ENCODE measurements around the gene DNAJC1.

DNAJC1 gene

DNA sequence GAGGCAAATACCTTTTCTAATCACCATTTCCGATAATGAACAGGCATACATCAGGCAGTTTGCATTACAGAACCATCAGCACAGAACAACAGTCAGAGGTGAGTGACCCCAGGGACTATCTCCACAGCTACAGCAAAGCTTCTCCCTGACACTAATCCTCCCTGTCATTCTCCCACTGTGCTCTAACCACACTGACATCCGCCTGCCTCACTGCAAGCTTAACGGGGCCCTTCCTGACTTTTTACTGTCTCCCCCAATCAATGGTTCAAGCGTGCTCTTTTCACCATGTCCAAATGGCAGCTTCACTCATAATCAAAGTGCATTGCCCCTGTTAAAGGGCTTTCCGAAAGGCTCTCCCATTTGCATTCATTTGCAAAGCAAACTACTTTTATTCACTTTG, 196.3 kb downstream of the DNAJC1 start:
- DNase-seq (ENCODE audit: low spot score), result no peak
- Mint-ChIP-seq H3K36me3 (ENCODE audit: low read depth) (no peaks in the 10 kb centered on the region), H3K27me3 (ENCODE audit: low read depth) (no peaks in the 10 kb centered on the region), H3K9me3 (no peaks in the 10 kb centered on the region), H3K4me1 (ENCODE audit: low read depth) (no peaks in the 10 kb centered on the region), H3K27ac (no peak overlapping the region), H3K4me3 (no peak overlapping the region)

DNA sequence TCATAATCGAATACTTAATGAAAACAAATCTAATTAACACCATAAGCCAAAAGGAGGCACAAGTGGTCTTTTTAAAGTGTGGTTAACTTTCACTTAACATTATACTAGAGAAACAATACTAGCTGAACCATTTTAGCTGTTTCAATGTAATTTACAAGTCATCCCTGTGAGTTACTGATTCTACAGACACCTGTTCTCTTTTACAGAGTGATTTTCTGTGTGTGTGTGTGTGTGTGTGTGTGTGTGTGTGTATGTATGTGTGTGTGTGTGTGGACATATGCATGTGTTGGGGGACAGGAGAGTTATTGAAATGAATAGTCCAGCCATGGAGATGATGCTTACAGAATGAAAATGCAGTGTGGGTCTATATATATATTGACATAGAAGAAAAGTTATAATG, 200.2 kb downstream of the DNAJC1 start:
- peaks cover 7% of the 10 kb centered on the region for H3K36me3 Mint-ChIP-seq (ENCODE audit: low read depth)
- H3K27ac Mint-ChIP-seq, result no peak overlapping the region
- no peaks in the 10 kb centered on the region for H3K9me3 Mint-ChIP-seq
- H3K4me1 Mint-ChIP-seq (ENCODE audit: low read depth), result peaks cover 11% of the 10 kb centered on the region
- H3K27me3 Mint-ChIP-seq (ENCODE audit: low read depth), result no peaks in the 10 kb centered on the region
- DNase-seq (ENCODE audit: low spot score), result no peak
- H3K4me3 Mint-ChIP-seq, result no peak overlapping the region

DNA sequence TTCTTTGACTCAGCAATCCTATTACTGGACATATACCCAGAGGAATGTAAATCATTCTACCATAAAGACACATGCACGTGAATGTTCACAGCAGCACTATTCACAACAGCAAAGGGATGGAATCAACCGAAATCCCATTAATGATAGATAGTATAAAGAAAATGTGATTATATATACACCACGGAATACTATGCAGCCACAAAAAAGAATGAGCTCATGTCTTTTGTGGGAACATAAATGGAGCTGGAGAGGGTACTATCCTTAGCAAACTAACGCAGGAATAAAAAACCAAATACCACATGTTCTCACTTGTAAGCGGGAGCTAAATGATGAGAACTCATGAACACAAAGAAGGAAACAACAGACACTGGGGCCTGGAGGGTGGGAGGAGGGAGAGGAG, 201.9 kb downstream of the DNAJC1 start:
- H3K9me3 Mint-ChIP-seq, result no peaks in the 10 kb centered on the region
- peaks cover 20% of the 10 kb centered on the region for H3K4me1 Mint-ChIP-seq (ENCODE audit: low read depth)

DNA sequence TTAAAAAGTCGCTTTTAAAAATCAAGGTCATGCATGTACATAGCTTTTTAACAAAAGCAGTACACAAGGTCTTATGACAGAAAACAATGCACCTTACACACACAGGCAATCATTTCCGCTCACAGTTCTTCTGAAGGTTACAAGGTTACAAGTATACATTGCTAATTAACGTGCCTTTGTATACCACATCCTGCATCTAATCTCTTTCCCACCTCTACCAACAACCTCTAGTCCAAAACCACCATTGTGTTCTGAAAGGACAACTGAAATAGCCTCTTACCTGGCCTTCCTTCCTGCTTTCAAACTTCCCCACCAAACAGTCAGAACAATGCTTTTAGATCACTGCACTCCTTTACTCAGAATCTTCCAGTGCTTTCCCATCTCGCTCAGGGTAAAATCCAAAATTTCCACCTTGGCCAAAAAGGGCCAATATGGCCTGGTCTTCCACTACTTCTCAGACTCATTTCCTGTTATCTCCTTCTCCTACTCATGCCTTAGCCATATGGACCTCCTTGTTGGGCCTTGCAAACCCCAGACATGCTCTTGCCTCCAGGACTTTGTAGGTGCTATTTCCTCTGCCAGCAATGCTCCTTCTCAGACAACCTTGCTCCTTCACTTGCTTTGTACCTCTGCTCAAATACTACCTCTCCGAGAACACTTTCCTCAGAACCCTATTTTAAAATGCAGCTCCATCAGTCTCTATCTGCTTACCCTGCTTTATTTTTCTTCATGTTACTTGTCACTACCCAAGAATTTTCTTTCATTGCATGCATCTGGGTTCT, 205.4 kb downstream of the DNAJC1 start:
- H3K4me3 Mint-ChIP-seq, result peak overlapping the region; percentile 3
- peak overlapping the region; percentile 65 for H3K27ac Mint-ChIP-seq
- DNase-seq (ENCODE audit: low spot score), result no peak
- no peaks in the 10 kb centered on the region for H3K27me3 Mint-ChIP-seq (ENCODE audit: low read depth)
- H3K9me3 Mint-ChIP-seq, result no peaks in the 10 kb centered on the region
- H3K36me3 Mint-ChIP-seq (ENCODE audit: low read depth), result peaks cover 14% of the 10 kb centered on the region
- H3K4me1 Mint-ChIP-seq (ENCODE audit: low read depth), result peaks cover 20% of the 10 kb centered on the region

More for the DNA sequence above, 201.9 kb downstream of the DNAJC1 start:
- Mint-ChIP-seq H3K36me3 (ENCODE audit: low read depth) (peaks cover 13% of the 10 kb centered on the region), H3K4me3 (no peak overlapping the region), H3K27ac (no peak overlapping the region), H3K27me3 (ENCODE audit: low read depth) (no peaks in the 10 kb centered on the region)
- DNase-seq (ENCODE audit: low spot score), result no peak

DNA sequence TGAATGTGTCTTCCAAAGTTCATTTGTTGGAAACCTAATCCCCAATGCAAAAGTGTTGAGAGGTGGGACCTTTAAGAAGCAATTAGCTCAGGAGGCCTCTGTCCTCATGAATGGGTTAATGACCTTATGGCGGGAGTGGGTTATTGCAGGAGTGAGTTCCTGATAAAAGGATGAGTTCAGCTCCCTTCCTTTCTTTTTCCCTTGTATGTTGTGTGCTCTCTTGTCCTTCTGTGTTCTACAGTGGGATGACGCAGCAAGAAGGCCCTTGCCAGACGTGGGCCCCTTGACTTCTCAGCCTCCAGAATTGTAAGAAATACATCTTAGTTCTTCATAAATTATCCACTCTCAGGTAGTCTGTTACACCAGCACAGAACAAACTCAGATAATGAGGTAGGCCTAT, 206.0 kb downstream of the DNAJC1 start:
- peak overlapping the region; percentile 65 for H3K27ac Mint-ChIP-seq
- H3K9me3 Mint-ChIP-seq, result no peaks in the 10 kb centered on the region
- peaks cover 20% of the 10 kb centered on the region for H3K4me1 Mint-ChIP-seq (ENCODE audit: low read depth)
- DNase-seq (ENCODE audit: low spot score), result no peak
- no peaks in the 10 kb centered on the region for H3K27me3 Mint-ChIP-seq (ENCODE audit: low read depth)
- H3K36me3 Mint-ChIP-seq (ENCODE audit: low read depth), result peaks cover 14% of the 10 kb centered on the region
- peak overlapping the region; percentile 3 for H3K4me3 Mint-ChIP-seq

DNA sequence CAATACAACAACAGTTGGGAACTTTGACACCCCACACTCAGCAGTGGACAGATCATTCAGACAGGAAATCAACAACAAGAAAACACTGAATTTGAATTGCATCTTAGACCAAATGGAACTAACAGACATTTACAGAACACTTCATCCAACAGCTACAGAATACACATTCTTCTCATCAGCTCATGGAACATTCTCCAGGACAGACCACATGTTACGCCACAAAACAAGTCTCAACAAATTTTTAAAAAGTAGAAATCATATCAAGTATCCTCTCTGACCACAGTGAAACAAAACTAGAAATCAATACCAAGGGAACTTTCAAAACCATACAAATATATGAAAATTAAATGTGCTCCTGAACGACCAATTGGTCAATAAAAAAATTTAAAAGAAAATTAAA, 212.3 kb downstream of the DNAJC1 start:
- DNase-seq (ENCODE audit: low spot score), result no peak
- Mint-ChIP-seq H3K36me3 (ENCODE audit: low read depth) (peaks cover 14% of the 10 kb centered on the region), H3K4me1 (ENCODE audit: low read depth) (peaks cover 19% of the 10 kb centered on the region), H3K4me3 (no peak overlapping the region), H3K27ac (no peak overlapping the region), H3K27me3 (ENCODE audit: low read depth) (no peaks in the 10 kb centered on the region), H3K9me3 (peaks cover 29% of the 10 kb centered on the region)

DNA sequence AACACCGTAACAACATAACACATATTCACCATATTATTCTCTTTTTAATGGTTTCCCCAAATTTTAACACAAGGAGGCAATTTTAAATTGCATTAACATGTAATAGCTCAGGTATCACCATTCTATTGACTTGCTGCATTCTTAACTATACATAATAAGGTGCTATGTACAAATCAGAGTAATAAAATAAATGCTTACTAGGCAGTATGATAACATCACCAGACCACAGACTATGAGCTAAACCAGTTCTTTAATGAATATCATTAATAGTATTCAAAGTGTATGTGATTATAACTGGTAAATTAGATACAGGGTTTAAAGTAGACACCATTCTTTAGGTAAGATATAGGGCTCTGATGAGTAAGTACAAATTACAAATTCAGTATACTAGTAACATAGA, 226.6 kb downstream of the DNAJC1 start:
- peaks cover 7% of the 10 kb centered on the region for H3K4me1 Mint-ChIP-seq (ENCODE audit: low read depth)
- no peak overlapping the region for H3K27ac Mint-ChIP-seq
- H3K36me3 Mint-ChIP-seq (ENCODE audit: low read depth), result peaks cover 10% of the 10 kb centered on the region
- DNase-seq (ENCODE audit: low spot score), result no peak
- H3K27me3 Mint-ChIP-seq (ENCODE audit: low read depth), result no peaks in the 10 kb centered on the region
- no peak overlapping the region for H3K4me3 Mint-ChIP-seq
- H3K9me3 Mint-ChIP-seq, result peaks cover 6% of the 10 kb centered on the region

DNA sequence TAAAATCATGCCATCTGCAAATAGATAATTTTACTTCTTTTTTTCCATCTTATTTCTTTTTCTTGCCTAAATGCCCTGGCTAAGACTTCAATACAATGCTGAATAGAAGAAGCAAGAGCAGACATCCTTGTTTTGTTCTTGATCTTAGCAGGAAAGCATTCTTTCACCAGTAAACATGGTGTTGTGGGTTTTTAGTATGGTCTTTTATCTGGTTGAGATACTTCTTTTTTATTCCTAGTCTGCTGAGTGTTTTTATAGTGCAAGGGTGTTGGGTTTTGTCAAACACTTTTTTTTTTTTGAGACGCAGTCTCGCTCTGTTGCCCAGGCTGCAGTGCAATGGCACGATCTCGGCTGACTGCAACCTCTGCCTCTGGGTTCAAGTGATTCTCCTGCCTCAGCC, 232.3 kb downstream of the DNAJC1 start:
- Mint-ChIP-seq H3K27ac (no peak overlapping the region), H3K4me1 (ENCODE audit: low read depth) (no peaks in the 10 kb centered on the region), H3K36me3 (ENCODE audit: low read depth) (no peaks in the 10 kb centered on the region), H3K27me3 (ENCODE audit: low read depth) (no peaks in the 10 kb centered on the region), H3K9me3 (no peaks in the 10 kb centered on the region), H3K4me3 (no peak overlapping the region)
- no peak for DNase-seq (ENCODE audit: low spot score)

DNA sequence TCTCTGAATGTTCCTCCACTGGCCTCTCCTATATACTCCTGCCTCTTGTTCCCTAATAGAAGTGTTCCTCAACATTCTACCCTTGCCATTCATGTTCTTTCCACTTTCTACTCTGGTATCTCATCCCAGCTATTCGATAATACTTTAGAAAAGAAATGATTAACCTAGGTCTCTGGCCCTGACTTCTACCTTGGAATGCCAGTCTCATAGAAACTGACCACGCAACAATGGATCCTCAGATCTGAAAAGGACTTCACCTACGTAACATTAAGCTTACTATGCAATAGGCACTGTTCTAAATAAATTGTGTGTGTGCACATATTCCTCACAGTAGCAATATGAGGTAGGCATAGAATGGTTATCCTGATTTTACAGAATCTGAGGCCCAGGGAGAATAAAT, 234.5 kb downstream of the DNAJC1 start:
- no peak for DNase-seq (ENCODE audit: low spot score)
- Mint-ChIP-seq H3K27me3 (ENCODE audit: low read depth) (no peaks in the 10 kb centered on the region), H3K4me1 (ENCODE audit: low read depth) (peaks cover 4% of the 10 kb centered on the region), H3K27ac (no peak overlapping the region), H3K4me3 (no peak overlapping the region), H3K9me3 (no peaks in the 10 kb centered on the region), H3K36me3 (ENCODE audit: low read depth) (peaks cover 4% of the 10 kb centered on the region)

DNA sequence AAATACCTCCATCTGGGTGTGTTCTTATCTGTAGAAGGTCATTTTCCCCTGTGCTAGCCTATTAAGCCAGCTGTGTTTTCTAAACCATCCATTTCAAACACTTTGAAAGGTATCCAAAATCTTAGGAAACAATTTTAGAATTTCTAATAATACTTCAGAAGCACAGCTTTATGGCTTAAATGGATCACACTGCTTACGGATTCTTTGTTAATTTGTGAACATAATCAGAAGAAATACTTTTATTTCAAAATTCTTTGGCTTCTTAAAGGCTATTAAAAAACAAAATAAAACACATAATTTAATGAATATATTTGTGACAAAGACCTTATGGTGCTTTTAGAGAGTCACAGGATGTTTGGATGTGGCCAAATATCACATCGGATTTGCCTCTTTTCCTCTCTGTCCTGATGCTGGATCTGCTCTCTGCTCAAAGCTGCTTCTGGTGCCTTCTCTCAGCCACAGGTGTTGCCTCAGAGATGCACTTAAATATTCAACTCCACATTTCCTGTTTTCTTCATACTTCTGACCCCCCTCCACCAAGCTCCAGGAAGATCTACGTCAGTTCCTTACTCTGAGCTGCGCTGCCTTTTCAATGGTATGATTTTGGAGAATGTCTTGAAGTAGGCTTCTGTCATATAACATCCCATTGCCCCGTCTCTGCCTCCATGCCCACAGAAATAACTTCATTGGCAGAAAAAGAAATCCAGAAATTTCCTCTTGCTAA, 238.9 kb downstream of the DNAJC1 start:
- peak overlapping the region; percentile 66 for H3K27ac Mint-ChIP-seq
- H3K9me3 Mint-ChIP-seq, result no peaks in the 10 kb centered on the region
- no peaks in the 10 kb centered on the region for H3K27me3 Mint-ChIP-seq (ENCODE audit: low read depth)
- H3K4me3 Mint-ChIP-seq, result peak overlapping the region; percentile 15
- H3K4me1 Mint-ChIP-seq (ENCODE audit: low read depth), result peaks cover 4% of the 10 kb centered on the region
- peaks cover 4% of the 10 kb centered on the region for H3K36me3 Mint-ChIP-seq (ENCODE audit: low read depth)
- no peak for DNase-seq (ENCODE audit: low spot score)

DNA sequence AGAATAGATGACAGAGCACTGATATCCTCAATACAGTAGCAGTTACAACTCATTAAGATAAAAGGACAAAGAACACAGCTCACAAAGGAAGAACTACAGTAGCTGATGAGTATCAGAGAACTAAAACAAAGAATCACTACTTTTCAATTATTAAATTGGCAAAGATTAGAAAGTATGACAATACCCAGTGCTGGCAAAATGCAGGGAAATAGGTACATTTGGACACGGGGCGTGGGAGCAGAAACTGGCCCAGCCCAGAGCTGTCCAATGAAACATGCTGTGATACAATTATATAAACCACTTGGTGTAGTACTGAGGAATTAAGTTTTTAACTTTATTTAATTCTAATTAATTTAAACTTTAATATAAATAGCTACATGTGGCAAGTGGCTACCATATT, 243.2 kb downstream of the DNAJC1 start:
- no peak overlapping the region for H3K27ac Mint-ChIP-seq
- peaks cover 4% of the 10 kb centered on the region for H3K4me1 Mint-ChIP-seq (ENCODE audit: low read depth)
- no peaks in the 10 kb centered on the region for H3K27me3 Mint-ChIP-seq (ENCODE audit: low read depth)
- no peaks in the 10 kb centered on the region for H3K9me3 Mint-ChIP-seq
- H3K4me3 Mint-ChIP-seq, result no peak overlapping the region
- DNase-seq (ENCODE audit: low spot score), result no peak
- H3K36me3 Mint-ChIP-seq (ENCODE audit: low read depth), result peaks cover 2% of the 10 kb centered on the region

DNA sequence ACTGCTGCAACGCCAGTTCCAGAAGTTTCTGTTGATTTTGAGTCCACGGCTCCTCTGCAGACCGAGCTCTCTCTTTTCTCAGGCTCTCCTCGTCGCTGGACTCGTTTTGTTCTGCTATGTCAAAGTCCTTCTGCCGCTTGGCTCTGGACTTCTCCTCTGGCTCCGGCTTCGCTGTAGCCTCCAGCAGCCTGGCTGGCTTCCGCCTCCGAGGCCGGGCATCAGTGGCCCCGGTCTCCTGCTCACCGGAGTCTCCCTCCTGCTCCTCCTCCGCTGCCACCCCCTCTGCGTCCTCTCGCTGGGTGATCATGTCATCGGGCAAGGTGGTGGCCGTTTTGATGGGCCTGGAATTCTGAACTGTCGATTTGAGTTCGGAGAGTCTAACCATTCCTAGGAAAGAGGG, 244.3 kb downstream of the DNAJC1 start:
- DNase-seq (ENCODE audit: low spot score), result no peak
- Mint-ChIP-seq H3K9me3 (no peaks in the 10 kb centered on the region), H3K4me3 (no peak overlapping the region), H3K36me3 (ENCODE audit: low read depth) (no peaks in the 10 kb centered on the region), H3K27ac (no peak overlapping the region), H3K27me3 (ENCODE audit: low read depth) (no peaks in the 10 kb centered on the region), H3K4me1 (ENCODE audit: low read depth) (no peaks in the 10 kb centered on the region)

DNA sequence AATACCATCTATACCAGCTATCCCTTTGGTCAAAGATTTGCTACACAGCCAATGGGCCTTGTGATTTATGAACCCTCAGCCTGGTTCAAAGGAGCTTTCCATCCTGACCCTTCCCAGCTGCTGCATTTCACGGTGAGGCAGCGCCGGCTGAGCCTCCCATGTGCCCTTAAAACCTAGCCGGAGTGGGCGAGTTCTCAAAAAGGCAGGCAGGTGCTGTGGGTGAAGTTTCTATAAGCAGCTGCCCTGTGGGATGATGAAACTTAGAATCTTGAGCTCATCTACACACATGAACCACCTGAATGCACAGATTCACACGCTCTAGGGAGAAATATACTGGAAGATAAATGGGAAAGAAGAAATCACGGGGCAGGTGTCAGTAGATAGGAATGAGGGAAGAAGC, 244.8 kb downstream of the DNAJC1 start:
- Mint-ChIP-seq H3K27me3 (ENCODE audit: low read depth) (no peaks in the 10 kb centered on the region), H3K27ac (no peak overlapping the region), H3K4me1 (ENCODE audit: low read depth) (no peaks in the 10 kb centered on the region), H3K9me3 (no peaks in the 10 kb centered on the region), H3K36me3 (ENCODE audit: low read depth) (no peaks in the 10 kb centered on the region), H3K4me3 (no peak overlapping the region)
- DNase-seq (ENCODE audit: low spot score), result no peak

DNA sequence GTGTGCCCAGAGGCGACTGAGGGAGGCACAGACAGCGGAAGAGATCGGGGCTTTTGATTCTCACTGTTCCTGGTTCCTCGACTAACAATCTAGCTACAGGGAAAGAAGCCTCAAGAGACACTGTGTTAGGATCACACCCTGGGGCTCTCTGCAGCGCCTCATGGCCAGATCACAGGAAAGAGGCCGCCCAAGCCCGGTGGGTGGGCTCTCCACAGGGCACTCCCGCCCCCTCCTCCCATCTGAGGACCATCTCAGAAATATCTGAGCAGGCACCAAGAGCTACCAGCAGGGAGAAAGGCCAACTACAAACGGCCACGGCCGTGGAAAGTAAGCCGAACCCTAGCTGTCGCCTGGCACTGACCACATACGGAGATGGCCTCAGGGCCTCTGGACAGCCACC, 245.3 kb downstream of the DNAJC1 start:
- H3K27ac Mint-ChIP-seq, result no peak overlapping the region
- DNase-seq (ENCODE audit: low spot score), result no peak
- H3K36me3 Mint-ChIP-seq (ENCODE audit: low read depth), result peaks cover 1% of the 10 kb centered on the region
- no peaks in the 10 kb centered on the region for H3K27me3 Mint-ChIP-seq (ENCODE audit: low read depth)
- H3K4me1 Mint-ChIP-seq (ENCODE audit: low read depth), result no peaks in the 10 kb centered on the region
- no peak overlapping the region for H3K4me3 Mint-ChIP-seq
- no peaks in the 10 kb centered on the region for H3K9me3 Mint-ChIP-seq
